ENCODE results near the gene RETREG2.

DNA sequence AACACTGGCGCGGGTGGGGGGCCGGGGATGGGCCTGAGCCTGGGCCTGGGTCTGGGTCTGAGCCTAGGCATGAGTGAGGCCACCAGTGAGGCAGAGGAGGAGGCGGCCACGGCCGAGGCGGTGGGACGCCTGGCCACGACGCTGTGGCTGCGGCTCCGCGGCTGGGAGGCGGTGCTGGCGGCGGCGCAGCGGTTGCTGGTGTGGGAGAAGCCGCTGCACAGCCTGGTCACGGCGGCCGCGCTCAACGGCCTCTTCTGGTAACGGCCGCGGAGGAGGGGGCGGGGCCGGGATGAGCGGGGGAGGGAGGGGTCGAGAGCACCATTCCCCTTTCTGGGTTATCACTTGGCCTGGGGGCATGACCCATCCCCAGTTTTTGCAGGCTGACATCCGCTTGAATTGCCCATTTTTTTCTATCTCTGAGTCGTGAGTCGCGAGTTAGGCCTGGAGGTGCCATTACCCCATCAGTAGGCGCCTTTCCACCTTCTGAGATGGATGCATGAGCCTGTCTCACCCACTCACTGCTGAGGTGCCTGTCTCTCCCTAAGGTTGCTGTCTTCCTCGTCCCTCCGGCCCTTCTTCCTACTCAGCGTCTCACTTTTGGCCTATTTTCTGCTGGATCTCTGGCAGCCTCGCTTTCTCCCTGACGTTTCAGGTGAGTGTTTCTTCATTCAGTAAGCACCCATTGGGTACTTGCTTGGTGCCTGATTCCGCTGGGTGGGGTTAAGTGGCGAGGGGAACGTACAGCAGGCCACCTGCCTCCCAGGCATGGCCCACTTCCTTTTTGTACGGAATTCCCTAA lies 501 bp downstream of the RETREG2 start:
- no peak for TF ChIP-seq POLR2A (IDR thresholded peaks at IDR 0.05; ENCODE audit: low read depth, low read length)
- no peak for TF ChIP-seq POLR2AphosphoS5 (IDR thresholded peaks at IDR 0.05; ENCODE audit: low read depth, low read length)
- TF ChIP-seq TAF1 (IDR thresholded peaks at IDR 0.05; ENCODE audit: low read depth, low read length): no peak
- TF ChIP-seq SPI1 (IDR thresholded peaks at IDR 0.05; ENCODE audit: low read depth, low read length): peak; percentile 25; the same call in 1 of the 2 replicates
- no peak for TF ChIP-seq POU2F2 (IDR thresholded peaks at IDR 0.05; ENCODE audit: low read depth, low read length)
- no peak for TF ChIP-seq PAX5 (IDR thresholded peaks at IDR 0.05; ENCODE audit: insufficient read depth, low read length, severe bottlenecking)
